Mesodermal cell (in vitro differentiated cells): ENCODE data around the gene FOXO6.

Experiments
- H3K27ac ChIP-seq: 2 replicates; pipeline ENCODE4 v1.7.0; 2013; ENCODE audit warnings: mild to moderate bottlenecking, low read depth, low read length, moderate library complexity; ENCODE audit not compliant: severe bottlenecking
- H3K36me3 ChIP-seq: 2 replicates; pipeline ENCODE4 v1.7.1; 2013; ENCODE audit warnings: mild to moderate bottlenecking, low read length, moderate library complexity; ENCODE audit not compliant: control insufficient read depth, insufficient read depth
- H3K4me1 ChIP-seq: one replicate; pipeline ENCODE4 v1.7.1; 2013; ENCODE audit warnings: mild to moderate bottlenecking, low read length; ENCODE audit not compliant: insufficient read depth, control insufficient read depth, poor library complexity, severe bottlenecking
- H3K4me3 ChIP-seq: 2 replicates; pipeline ENCODE4 v1.7.0; 2013; ENCODE audit warnings: low read length, control low read depth, mild to moderate bottlenecking; ENCODE audit not compliant: insufficient read depth, poor library complexity, severe bottlenecking; ENCODE audit errors: extremely low read depth
- H3K9me3 ChIP-seq: 2 replicates; pipeline ENCODE4 v1.7.1; 2013; ENCODE audit warnings: mild to moderate bottlenecking, low read length, moderate library complexity; ENCODE audit not compliant: control insufficient read depth
- WGBS, 2 experiments: methylation state at CpG; one replicate each; pipeline ENCODE4 v1.1.5; 2013; ENCODE audit warnings: missing lambda C conversion rate in 2 of 2; ENCODE audit not compliant: insufficient coverage in 2 of 2; 5-methylcytosine and 5-hydroxymethylcytosine counted together

Gene FOXO6

DNA sequence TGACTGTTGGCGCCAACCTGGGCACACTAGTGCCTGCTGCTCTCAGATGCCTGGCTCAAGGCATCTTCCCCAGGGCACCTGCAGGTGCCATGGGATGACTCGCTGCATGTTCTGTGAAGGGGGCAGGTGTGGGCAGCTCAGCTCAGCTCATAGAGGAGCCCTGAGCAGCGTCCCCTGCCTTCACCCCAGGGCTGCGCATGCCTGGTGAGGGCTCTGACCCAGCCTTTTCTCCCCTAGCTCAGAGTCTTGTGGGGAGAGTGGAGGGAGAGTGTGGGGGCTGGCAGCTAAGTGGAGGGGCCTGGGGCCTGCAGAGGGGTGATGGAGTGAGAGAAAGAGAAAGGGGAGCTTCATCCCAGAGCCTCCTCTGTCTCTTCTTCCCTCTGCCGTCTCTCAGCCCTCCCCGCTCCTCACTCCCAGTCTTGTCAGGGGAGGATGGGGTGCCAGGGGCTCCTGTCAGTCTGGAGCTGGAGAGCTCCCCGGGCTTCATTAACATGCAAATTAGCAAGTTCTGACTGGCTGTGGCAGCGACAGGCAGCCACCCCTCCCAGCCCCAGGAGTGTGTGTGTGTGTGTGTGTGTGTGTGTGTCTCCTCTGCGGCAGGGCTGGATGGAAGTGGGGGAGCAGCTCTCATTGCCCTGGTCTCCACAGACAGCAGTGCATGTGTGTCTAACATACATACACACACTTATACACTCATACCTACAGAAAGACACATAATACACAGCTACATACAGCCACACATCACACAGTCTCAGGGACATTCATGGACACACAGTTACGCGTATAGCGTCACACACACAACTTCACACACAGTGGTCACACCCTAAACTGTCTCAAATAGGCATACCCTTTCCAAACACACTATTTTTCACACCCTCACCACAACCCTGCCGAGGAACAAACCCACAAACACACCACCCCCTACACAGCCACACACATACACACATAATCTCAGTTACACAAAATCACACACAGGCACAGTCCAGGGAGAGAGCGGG is 34.0 kb downstream of the FOXO6 start:
- Histone ChIP-seq H3K27ac (no peak overlapping the region), H3K36me3 (no peaks in the 10 kb centered on the region), H3K4me1 (peaks cover 12% of the 10 kb centered on the region), H3K4me3 (no peak overlapping the region), H3K9me3 (no peaks in the 10 kb centered on the region)
- 76 to 79% methylated on average over 8 to 9 of the region's 14 CpGs for WGBS, 2 experiments

DNA sequence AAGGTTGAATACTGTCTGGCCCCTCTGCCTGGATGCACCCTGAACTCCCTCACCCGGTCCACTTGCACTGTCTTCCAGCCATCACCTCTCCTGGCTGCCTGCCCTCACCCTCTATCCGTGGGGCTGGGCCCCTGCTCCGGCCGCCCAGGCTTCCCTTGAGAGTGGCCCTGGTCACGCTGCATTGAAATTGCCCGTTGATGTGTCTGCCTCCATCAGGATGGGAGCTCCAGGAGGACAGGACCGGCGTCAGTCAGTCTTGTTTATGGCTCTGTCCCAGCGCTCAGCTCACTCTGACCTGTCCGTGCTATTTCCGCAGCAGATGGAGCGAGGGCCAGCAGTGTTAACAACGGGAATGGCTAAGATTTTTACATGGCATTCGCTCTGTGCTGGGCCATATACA is 34.9 kb downstream of the FOXO6 start:
- Histone ChIP-seq H3K4me1 (peaks cover 12% of the 10 kb centered on the region), H3K4me3 (no peak overlapping the region)
- 77 to 86% methylated on average over 14 of the region's 14 CpGs for WGBS, 2 experiments

DNA sequence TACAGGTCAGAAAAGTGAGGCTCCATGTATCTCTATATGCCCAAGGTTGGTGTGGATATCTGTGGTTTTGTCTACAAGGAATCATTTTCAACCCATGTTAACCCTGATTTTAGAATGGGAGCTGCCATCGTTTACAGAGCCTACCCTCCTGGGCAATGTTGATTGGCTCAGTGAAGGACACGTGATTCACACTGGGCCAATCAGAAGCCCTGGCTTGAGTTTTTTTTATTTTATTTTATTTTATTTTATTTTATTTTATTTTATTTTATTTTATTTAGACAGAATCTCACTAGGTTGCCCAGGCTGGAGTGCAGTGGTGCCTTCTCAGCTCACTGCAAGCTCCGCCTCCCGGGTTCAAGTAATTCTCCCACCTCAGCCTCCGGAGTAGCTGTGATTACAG is 35.8 kb downstream of the FOXO6 start:
- H3K9me3 ChIP-seq: no peaks in the 10 kb centered on the region
- no peak overlapping the region for H3K27ac ChIP-seq
- WGBS, 2 experiments: 67% methylated on average over 3 to 4 of the region's 5 CpGs
- H3K4me1 ChIP-seq: peaks cover 12% of the 10 kb centered on the region
- no peak overlapping the region for H3K4me3 ChIP-seq
- H3K36me3 ChIP-seq: no peaks in the 10 kb centered on the region

More for the DNA sequence above, 34.9 kb downstream of the FOXO6 start:
- no peaks in the 10 kb centered on the region for H3K9me3 ChIP-seq
- no peaks in the 10 kb centered on the region for H3K36me3 ChIP-seq
- no peak overlapping the region for H3K27ac ChIP-seq

DNA sequence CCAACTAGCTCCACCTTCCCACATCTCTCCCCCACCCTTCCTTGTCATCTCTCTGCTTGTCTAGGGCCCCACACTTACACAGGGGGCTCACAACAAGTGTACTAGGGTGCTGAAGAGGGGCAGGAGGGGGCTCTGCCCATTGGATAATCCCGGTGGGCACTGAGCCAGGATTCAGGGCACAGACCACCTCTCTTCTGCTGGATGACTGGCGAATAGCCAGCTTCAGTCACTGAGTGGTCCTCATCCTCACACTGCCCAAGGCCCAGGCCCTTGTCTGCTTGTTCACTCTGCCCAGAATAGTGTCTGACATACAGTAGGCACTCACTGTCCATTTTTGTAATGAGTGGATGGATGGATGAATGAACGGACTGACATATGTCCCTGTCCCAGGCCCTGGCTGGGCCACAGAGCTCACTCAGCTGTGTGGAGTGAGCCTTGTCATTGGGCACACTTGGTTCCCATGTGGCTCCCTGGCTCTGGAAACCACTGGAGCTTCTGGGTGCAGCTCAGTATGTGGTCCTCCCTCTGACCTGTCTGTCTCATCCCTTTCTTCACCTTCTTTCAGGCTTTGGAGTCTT is 36.6 kb downstream of the FOXO6 start:
- WGBS, 2 experiments: 83 to 100% methylated on average over 2 to 3 of the region's 3 CpGs
- Histone ChIP-seq H3K4me1 (peaks cover 12% of the 10 kb centered on the region), H3K27ac (no peak overlapping the region), H3K4me3 (no peak overlapping the region), H3K9me3 (no peaks in the 10 kb centered on the region), H3K36me3 (no peaks in the 10 kb centered on the region)

DNA sequence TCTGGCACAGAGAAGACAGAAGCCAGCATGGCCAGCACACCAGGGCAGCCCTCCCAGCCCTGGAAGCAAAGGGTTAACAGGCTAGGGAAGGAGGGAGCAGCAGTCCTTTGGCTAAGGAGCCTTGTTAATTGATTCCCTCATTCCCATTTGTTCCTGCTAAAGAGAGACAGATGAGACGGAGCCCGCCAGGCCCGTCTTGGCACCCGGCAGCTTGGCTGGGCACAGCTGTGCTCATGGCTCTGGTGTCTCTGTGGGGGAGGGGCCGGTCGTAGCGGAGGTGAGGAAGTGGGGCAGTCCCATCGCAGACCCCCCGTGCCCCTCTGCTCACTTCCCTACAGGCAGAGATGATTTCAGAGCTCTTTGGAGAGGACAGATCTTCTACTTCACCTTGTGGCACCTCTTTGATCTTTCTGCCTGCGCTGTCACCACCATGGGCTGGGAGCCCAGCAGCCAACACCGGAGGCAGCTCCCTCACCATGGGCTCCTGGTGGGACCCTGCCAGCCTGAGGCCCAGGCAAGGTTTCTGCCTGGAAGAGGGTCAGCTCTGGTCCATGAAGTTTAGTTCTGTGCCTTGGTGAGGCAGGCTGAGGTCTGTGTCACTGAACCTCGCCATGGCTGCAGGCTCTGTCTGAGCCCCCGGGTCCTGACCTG is 38.0 kb downstream of the FOXO6 start:
- WGBS, 2 experiments: 45 to 58% methylated on average over 3 to 6 of the region's 13 CpGs
- no peaks in the 10 kb centered on the region for H3K36me3 ChIP-seq
- H3K4me3 ChIP-seq: no peak overlapping the region
- H3K27ac ChIP-seq: no peak overlapping the region
- H3K4me1 ChIP-seq: peaks cover 7% of the 10 kb centered on the region
- H3K9me3 ChIP-seq: peaks cover 3% of the 10 kb centered on the region

DNA sequence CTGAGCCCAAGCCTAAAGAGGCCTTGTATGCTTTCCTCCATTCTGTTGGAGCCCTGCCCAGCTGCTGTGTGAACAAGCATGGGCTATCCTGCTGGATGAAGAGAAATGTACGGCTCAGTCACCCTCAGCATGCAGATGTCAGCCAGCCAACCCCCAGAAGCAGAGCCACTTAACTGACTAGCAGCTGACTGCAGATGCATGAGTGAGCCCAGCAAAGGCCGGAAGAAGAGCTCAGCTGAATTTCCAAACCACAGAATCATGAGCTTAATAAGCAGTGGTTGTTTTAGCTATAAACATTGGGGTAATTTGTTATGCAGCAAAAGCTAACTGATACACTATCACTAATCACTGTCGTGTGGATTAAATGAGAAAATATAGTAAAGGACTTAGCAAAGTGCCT is 39.0 kb downstream of the FOXO6 start:
- H3K9me3 ChIP-seq: peaks cover 3% of the 10 kb centered on the region
- H3K27ac ChIP-seq: no peak overlapping the region
- no peak overlapping the region for H3K4me3 ChIP-seq
- H3K36me3 ChIP-seq: no peaks in the 10 kb centered on the region
- WGBS, 2 experiments: 100% methylated on average over 1 to 2 of the region's 3 CpGs
- peaks cover 9% of the 10 kb centered on the region for H3K4me1 ChIP-seq

DNA sequence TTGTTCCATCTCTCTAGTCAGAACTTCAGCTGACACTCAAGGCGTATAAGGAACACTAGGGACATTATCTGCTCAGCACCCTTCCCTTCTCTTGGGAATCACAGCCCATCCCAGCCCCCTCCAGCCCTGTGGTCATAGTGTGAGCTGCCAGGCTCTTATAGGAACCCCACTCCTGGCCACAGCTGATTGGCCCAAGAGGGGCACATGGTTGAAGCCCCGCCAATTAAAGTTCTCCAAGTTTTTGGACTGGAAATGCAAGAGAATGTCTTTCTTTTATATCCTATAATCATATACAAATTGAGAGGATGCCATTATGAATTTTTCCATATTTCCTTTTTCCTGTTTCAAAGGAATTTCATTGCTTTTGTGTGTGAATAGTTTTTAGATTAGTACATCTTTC is 40.7 kb downstream of the FOXO6 start:
- Histone ChIP-seq H3K4me3 (no peak overlapping the region), H3K36me3 (no peaks in the 10 kb centered on the region), H3K4me1 (peaks cover 9% of the 10 kb centered on the region), H3K27ac (no peak overlapping the region), H3K9me3 (peaks cover 3% of the 10 kb centered on the region)
- WGBS, 2 experiments: 67 to 92% methylated on average over 1 of the region's 2 CpGs

DNA sequence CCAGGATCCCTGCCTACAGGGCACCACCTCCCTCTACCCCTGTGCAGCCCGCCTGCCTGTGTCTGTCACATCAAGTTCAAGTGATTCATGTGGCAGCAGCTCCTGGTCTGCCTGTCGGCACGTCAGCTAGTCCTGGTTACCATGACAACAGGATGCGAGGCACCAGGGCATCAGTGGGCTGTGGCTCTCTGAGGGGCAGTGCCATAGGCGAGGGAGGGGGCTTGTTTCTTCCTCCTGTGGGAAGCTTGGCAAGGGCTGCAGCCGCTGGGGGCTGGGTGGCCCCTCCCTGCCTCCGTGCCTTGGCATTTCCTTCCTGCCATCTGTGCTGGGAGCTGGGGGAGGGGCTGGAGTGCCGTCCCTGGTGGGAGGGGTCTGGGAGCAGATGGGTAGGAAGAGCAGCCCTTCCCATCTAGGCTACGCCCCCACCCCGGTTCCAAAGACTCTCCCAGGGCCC is 43.1 kb downstream of the FOXO6 start:
- Histone ChIP-seq H3K9me3 (peaks cover 3% of the 10 kb centered on the region), H3K36me3 (no peaks in the 10 kb centered on the region), H3K27ac (no peak overlapping the region), H3K4me3 (no peak overlapping the region), H3K4me1 (peaks cover 9% of the 10 kb centered on the region)
- WGBS, 2 experiments: 18 to 27% methylated on average over 4 to 5 of the region's 10 CpGs

DNA sequence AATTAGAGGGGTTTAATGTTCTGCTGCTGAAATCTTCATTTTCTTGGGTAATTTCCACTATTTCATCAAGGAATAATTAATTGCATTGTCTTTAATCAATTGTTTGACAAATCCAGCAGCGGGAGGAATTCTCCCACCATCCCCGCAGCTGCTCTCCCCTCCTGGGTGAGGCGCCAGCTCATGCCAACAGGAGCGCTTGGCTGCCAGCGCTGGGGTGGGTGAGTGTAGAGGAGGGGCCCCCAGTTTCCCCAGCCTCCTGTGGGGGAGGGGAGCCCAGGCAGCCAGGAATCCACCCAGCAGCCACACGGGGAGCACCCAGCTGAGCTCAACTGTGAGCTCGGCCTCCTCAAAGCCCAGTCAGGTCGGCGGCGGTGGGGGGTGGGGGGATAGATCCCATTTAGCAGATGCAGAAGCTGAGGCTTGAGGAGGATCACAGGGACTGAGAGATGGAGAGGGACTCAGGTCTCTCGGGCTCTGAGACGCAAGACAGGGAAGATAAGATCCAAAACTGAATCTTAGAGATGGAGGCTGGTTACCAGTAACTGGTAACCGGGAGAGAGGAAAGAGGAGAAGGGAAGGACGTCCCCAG is 46.5 kb downstream of the FOXO6 start:
- Histone ChIP-seq H3K27ac (no peak overlapping the region), H3K9me3 (peaks cover 7% of the 10 kb centered on the region), H3K4me3 (no peak overlapping the region), H3K36me3 (no peaks in the 10 kb centered on the region), H3K4me1 (peaks cover 15% of the 10 kb centered on the region)
- 62 to 63% methylated on average over 8 to 11 of the region's 14 CpGs for WGBS, 2 experiments

DNA sequence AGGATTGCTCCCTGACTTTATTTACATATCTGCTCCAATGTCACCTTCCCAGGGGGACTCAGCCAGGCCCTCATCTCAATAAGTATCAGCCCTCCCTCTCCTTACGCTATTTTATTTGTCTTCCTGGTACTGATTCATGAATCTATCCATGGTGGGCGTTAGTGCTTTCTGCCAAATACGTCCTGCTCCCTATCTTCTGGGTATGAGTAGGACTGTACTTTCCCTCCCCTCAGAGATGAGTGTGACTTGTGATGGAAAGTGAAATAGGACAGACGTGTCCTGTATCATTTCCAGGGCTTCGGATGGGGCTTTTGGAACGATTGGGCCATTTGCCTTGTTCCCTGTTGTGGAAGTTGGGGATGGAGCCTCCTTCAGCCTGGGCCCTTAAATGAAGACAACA is 47.5 kb downstream of the FOXO6 start:
- Histone ChIP-seq H3K27ac (no peak overlapping the region), H3K9me3 (peaks cover 5% of the 10 kb centered on the region), H3K36me3 (no peaks in the 10 kb centered on the region), H3K4me3 (no peak overlapping the region), H3K4me1 (peaks cover 19% of the 10 kb centered on the region)
- 80 to 84% methylated on average over 3 of the region's 6 CpGs for WGBS, 2 experiments
